Measurements from ENCODE around the gene NLRC5. TPM values are rescaled to one million over a fixed set of nuclear protein-coding genes. Genes with fewer than 3 reads are reported as not detected.

Gene NLRC5
- total RNA-seq, 1 experiment from 2014 or later, result 2.4 TPM

DNA sequence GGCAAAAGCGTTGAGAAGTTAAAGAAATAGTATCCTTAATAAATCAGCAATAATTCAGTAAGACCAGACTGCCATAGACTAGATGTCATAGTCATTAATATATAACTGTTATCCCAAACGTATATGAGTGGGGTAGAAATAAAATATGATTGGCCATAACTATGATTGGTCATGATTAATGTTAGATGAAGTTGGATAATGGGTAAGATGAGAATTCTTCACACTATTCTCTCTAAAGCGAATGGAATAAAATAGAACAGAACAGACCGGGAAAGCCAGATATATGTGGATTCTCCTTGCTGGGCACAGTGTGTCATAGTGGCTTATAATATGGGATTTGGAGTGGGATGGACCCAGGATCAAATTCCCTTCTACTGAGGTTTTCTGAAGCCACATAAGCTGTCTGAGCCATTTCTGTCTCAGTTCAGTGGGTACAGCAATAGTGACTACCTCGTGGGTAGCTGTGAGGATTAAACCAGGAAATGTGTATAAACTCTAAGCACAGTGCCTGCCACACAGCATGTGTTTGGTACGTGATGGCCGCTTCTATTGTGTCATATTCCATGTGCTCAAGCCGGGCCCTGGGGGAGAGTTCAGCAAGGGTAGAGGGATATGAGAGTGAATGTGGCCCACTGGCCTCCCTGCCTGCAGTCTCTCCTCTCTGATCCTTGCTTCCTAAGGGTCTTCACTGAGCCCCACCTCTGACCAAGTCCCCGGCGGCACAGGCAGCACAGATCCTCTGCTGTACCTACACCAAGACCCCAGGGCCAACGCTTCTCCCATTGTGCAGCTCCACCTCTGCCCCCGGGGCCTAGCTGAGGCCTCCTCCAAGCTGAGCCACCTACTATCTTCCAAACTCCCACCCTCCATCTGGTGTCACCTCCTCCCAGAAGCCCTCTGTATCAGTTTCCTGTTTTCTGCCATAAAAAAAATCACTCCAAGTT is 23.9 kb upstream of the NLRC5 start:
- Histone ChIP-seq H3K4me1 (ENCODE audit: insufficient read depth, low read length) (no peaks in the 10 kb centered on the region), H3T11ph (ENCODE audit: low read length) (no peak overlapping the region), H3K27ac (ENCODE audit: insufficient read length, low read depth, low read length) (no peak overlapping the region), H3K14ac (ENCODE audit: insufficient read depth, low read length) (no peak overlapping the region), H3K79me2 (ENCODE audit: insufficient read depth, low read length) (no peaks in the 10 kb centered on the region), H3K9me3 (ENCODE audit: control insufficient read depth, low read depth, low read length) (no peaks in the 10 kb centered on the region), H3K4me2 (ENCODE audit: insufficient read depth, insufficient read length, low read length) (no peak overlapping the region), H3K56ac (ENCODE audit: insufficient read length, low read depth, low read length) (no peak overlapping the region), H3K79me1 (ENCODE audit: insufficient read depth, low read depth, low read length, poor library complexity, severe bottlenecking) (no peaks in the 10 kb centered on the region), H2BK5ac (ENCODE audit: insufficient read length, low read length) (no peak overlapping the region), H3K18ac (ENCODE audit: insufficient read length, low read depth, low read length) (no peak overlapping the region), H2BK120ac (ENCODE audit: low read depth, low read length, poor library complexity, severe bottlenecking) (no peak overlapping the region), H3K27me3 (ENCODE audit: insufficient read depth, low read length) (no peaks in the 10 kb centered on the region), H4K8ac (replicated peaks; ENCODE audit: insufficient read length, low read depth, low read length) (no peak overlapping the region), H3K9ac (ENCODE audit: extremely low read depth, insufficient read length, low read length) (no peak overlapping the region), H2BK15ac (ENCODE audit: low read depth, low read length) (no peak overlapping the region), H2BK20ac (ENCODE audit: low read depth, low read length, poor library complexity, severe bottlenecking) (no peak overlapping the region), H3K23ac (ENCODE audit: insufficient read length, low read depth, low read length) (no peak overlapping the region), H2AK5ac (ENCODE audit: insufficient read length, low read length) (no peak overlapping the region), H4K20me1 (ENCODE audit: control insufficient read depth, insufficient read depth, insufficient read length) (no peaks in the 10 kb centered on the region), H2BK12ac (ENCODE audit: insufficient read length, low read depth, low read length) (no peak overlapping the region), H2AFZ (ENCODE audit: low read length) (no peak overlapping the region), H4K91ac (ENCODE audit: insufficient read length, low read depth, low read length) (no peak overlapping the region), H3K23me2 (ENCODE audit: insufficient read length, low read depth, low read length, poor library complexity, severe bottlenecking) (no peaks in the 10 kb centered on the region), H4K5ac (ENCODE audit: insufficient read length, low read depth, low read length) (no peak overlapping the region), H3K4ac (ENCODE audit: low read depth, low read length) (no peak overlapping the region)
- no CpG with 5 or more reads among the region's 12 CpGs for whole genome bisulfite sequencing (ENCODE audit: extremely low coverage, insufficient read length, low lambda C conversion rate)
- Mint-ChIP-seq H3K27ac (peak overlapping the region in 1 of 3 experiments; percentile 25; a peak in 1 of 7 replicates), H3K36me3 (ENCODE audit: insufficient read depth in 1 of 3, low read depth in 3 of 3) (no peaks in the 10 kb centered on the region; a peak in 1 of 7 replicates), H3K4me3 (no peak overlapping the region), H3K4me1 (peaks cover 2 to 3% of the 10 kb centered on the region in 2 experiments; a peak in 2 of 4 replicates), H3K27me3 (ENCODE audit: low read depth) (peaks cover 1% of the 10 kb centered on the region), H3K9me3 (no peaks in the 10 kb centered on the region)
- TF ChIP-seq, protein P1, sequence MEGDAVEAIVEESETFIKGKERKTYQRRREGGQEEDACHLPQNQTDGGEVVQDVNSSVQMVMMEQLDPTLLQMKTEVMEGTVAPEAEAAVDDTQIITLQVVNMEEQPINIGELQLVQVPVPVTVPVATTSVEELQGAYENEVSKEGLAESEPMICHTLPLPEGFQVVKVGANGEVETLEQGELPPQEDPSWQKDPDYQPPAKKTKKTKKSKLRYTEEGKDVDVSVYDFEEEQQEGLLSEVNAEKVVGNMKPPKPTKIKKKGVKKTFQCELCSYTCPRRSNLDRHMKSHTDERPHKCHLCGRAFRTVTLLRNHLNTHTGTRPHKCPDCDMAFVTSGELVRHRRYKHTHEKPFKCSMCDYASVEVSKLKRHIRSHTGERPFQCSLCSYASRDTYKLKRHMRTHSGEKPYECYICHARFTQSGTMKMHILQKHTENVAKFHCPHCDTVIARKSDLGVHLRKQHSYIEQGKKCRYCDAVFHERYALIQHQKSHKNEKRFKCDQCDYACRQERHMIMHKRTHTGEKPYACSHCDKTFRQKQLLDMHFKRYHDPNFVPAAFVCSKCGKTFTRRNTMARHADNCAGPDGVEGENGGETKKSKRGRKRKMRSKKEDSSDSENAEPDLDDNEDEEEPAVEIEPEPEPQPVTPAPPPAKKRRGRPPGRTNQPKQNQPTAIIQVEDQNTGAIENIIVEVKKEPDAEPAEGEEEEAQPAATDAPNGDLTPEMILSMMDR (conservative IDR thresholded peaks at IDR 0.05), result no peak
- no peak for DNase-seq

Measured in H9 (cell line).